ENCODE results near the gene KIF21B. TPM values are rescaled to one million over a fixed set of nuclear protein-coding genes. Genes with fewer than 3 reads are reported as not detected.

The KIF21B gene
- total RNA-seq, 1 donor from 2014 or later, result 3.4 TPM

DNA sequence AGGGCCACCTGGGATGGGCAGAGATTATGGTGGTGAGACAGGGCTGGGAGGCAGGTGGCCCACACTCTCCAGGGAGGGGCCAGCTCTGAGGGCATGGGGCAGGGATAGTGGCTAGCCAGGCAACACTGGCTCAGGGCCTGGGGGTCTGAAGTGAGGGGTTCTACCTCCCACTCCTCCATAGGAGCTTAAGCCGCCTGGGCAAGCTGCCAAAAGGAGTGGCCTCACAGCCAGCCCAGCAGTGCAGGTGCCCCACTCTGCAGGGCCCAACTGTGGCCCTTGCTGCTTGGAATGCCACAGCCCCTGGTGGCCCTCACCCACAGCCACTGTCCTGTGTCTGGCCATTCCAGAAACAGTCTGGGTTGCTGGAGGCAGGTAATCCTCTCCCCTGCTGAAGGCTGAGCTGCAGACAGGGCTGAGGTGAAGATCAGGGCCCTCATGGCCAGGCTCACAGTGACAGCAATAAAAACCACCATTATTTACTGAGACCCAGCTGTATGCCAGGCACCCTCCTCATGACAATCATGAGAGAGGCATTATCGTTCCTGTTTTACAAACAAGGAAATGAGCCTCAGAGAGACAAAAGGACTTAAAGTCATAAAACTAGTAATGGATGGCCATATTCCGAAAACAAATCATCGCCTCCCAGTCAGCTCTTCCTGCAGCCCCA lies 31.0 kb downstream of the KIF21B start:
- no peak for DNase-seq (ENCODE audit: low spot score)

DNA sequence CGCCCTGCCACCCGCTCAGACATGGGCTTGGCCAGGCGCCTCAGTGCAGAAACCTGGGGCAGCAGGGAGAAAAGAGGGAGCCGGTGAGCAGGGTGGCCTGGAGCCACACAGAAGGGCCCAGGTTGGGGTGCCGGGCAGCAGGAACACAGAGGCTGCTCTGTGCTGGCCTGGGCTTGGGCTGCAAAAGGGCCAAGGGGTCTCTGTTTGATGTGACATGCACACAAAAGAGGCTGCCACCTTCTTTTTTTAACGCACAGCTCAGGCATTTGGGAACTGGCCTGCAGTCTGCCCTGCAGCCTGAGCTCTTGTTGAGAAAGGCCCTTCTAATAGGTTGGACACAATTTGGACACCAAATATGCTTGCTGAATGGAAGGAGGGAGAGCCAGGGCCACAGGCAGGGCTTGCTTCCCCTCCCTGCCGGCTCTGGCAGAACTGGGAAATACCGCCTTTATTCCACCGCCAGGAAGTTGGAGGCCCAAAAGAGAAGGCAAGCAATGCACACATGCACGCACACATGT lies 32.4 kb downstream of the KIF21B start:
- DNase-seq (ENCODE audit: low spot score), result no peak

DNA sequence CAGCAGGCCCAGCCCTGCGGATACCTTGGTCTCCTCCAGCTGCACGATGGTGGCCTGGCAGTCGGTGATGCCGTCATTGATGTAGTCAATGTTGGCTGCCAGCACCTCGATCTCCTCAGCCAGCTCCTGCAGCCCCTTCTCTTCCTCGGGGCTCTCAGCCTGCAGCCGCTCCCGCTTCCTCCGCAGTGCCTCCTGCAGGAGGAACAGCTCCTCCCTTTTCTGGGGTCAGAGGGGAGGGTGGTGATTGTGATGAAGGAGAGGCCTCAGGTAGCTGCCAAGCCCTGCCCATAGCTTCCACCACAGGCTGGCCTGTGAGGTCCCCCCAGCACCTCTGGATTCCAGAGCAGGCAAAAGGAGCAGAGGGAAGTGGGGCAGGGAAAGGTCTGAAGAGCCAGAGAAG lies 33.4 kb downstream of the KIF21B start:
- no peak for DNase-seq (ENCODE audit: low spot score)

DNA sequence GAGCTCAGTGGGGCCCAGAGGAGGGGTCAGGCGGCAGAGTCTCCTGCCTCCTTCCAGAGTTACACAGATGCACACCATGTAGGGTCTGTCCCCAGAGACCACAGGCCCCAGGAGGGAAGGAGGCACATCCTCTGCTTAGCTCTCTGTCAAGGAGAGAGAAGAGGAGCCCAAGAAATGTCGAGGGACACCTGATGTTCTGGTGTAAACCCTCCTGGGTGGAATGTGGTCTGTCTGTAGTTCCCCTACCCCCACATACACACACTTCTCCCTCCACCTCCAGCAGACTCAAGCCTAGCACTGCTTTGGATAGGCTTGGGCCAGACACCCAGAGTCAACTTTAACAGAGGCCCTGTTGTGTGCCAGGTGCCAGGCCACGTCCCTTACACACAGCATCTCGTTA lies 34.2 kb downstream of the KIF21B start:
- DNase-seq (ENCODE audit: low spot score), result no peak

DNA sequence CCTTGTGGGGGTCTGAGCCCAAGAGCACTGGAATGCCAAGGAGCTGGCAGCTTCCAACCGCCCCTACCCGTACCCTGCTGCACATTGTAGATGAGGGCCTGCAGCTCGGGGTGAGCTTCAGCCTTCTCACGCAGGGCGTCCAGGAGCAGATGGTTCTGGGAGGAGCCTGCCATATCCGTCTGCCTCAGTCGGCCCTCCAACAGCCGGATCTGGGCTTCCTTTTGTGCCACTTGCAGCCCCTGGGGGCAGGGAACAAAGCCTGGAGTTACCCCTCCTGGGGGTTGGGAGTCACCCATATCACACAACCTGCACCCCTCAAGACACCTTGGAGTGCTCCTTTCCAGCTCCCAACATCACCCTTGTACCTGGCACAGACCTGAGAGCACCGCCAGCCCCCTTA lies 34.8 kb downstream of the KIF21B start:
- no peak for DNase-seq (ENCODE audit: low spot score)

DNA sequence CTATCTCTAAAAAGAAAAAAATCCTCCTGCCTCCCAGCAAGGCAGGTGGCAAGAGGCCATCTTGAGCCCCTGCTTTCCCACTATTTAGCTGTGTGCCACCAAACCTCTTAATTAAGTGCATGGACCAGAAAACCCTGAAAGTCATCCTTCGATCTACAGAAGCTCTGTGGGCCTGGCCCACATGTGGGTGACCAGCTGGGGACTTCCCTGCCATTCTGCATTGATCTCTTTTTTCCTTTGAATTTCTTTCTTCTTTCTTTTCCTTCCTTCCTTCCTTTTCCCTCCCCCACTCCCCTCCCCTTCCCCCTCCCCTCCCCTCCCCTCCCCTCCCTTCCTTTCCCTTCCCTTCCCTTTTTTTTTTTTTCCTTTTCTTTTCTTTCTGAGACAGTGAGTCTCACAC lies 38.0 kb downstream of the KIF21B start:
- DNase-seq (ENCODE audit: low spot score), result no peak

DNA sequence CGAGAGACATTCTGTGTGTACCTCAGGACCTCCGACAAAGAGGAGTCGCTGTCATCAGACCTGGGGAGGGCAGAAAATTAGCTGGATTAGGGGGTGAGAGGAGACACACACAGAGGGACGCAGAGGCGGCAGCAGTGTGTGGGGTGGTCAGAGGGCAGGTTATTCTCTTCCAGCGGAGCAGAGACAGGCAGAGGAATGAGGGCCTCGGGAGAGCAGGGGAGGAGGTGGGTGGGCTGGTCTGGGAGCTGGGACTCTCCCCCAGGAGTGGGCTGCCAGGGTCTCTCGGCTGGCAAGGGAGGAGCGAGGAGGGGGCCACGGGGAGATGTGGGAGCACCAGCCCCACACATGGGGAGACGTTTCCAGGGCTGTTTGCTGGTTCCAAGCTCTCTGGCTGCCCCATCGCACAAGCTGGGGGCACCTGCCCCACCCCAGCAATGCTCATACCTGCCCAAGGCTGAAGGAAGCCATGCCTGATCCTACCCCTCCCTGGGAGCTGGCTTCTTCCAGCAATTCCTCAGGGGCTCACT lies 40.4 kb downstream of the KIF21B start:
- no peak for DNase-seq (ENCODE audit: low spot score)

DNA sequence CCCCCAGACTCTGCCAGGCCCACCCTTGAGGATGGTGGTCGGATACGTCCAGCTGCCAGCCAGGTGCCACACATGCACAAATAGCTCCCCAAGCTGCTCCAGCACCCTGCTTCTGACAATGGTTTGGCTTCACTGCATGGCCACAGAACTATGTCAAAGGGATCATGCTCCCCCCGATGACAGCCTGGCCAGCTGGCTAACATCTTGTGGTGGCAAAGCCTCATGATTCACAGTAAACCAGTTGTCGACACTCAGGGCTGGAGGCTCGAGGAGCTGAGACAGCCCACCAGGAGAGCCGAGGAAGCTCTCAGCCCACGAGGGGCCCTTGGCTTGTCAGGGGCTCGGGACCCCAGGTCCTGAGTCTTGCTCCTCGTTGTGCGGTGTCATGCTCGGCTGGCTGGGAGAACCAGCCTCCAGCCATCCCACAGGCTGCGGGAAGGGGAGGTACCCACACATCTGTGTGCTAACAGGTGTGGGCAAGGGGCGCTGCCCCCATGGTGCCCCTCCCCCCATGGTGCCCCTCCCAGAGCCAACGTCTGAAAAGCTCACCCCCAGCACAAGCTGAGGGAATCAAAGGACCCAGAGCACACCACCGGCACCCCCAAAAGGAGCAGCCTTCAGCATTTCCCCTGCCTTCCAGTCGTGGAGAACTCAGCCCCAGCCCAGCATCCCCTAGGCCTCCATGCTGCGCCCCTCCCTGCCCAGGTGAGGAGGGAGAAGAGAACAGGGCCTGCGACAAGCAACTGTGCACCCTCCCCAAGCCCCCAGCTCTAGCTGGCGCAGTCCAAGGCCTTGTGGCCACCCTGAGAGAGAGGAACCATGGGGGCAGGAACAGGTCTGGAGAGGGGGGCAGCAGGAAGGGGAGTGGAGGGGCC lies 41.2 kb downstream of the KIF21B start:
- DNase-seq (ENCODE audit: low spot score), result peak; percentile 13

DNA sequence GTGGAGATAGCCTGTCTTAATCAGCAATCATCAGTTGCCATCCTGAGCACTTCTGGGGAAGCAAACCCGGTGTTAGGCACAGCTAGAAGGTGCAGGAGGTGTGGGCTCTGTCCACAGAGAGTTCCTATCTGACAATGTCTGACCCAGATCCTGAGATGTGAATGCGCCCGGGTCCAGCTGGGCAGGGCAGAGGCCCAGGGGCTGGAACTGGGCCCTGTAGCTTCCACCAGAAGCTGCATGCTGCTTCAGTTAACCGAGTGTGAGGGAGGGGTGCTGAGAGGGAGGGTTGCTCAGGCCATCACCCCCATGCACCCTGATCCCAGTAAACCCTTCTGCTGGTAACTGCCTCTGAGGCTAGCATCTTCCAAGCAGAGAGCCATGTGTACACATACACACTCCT lies 42.2 kb downstream of the KIF21B start:
- DNase-seq (ENCODE audit: low spot score), result no peak

DNA sequence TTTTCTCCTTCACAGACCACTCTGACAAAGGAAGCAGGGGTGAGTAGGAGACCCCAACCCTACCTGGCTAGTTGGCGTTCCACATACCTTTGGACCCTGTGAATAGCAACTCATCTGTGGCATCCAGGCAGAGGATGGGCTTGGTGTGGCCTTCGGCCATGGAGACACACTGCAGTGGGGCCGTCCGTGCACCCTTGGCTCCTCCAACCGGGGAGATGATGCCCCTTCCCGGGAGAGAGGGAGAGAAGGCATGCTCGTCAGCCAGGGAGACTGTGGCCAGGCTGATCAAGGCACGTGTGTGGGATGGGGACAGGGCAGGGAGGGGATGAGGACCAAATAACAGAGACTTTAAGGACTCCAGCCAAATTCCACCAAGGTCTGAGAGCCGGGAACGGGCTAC lies 42.6 kb downstream of the KIF21B start:
- DNase-seq (ENCODE audit: low spot score), result no peak

DNA sequence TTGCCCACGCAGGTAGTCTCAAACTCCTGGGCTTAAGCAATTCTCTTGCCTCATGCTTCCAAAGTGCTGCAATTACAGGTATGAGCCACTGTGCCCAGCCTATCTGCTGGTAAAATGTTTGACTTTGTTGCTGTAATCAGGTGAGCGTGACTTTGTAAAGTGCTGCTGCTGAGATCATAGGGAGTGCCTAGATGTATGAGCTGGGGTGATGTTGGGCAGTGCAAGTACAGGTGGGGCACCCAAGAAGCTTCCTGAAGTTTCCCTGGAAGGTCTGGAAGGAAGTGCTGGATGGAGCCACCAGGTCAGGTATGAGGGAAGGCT lies 43.1 kb downstream of the KIF21B start:
- DNase-seq (ENCODE audit: low spot score), result no peak

DNA sequence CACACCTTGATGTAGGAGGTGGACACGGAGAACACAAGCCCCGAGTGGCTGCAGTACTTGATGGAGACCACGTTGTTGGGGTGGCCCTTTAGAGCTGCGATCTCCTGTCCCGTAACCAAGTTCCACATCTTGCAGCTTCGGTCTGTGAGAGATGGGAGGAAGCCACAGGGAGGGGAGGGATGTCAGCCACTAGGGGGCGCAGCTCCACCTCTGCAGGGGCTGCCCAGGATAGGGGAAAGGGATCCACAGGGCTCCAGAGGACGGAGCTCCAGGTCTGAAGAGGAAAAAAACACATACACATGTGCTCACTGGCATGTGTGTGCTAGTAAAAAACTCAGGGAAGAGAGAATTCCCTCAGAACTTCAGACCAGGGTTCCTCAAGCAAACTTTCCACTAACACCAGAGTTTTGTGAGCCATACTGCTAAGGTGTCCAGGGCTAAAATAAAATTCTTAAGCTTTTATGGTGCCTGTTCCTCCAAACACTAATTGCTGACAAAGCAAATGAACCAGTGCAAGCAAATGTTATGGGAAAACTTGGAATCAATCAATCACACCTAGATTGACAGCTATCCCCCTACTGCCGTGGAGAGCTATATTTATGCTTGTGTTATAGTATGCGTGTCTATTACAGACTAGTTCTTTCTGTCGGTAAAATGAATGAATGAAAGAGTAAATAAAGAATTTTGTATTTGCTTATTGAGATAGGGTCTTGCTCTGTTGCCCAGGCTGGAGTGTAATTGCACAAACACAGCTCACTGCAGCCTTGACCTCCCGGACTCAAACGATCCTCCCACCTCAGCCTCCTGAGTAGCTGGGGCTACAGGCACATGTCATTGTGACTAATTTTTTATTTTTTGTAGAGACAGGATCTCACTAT lies 43.7 kb downstream of the KIF21B start:
- DNase-seq (ENCODE audit: low spot score), result no peak

DNA sequence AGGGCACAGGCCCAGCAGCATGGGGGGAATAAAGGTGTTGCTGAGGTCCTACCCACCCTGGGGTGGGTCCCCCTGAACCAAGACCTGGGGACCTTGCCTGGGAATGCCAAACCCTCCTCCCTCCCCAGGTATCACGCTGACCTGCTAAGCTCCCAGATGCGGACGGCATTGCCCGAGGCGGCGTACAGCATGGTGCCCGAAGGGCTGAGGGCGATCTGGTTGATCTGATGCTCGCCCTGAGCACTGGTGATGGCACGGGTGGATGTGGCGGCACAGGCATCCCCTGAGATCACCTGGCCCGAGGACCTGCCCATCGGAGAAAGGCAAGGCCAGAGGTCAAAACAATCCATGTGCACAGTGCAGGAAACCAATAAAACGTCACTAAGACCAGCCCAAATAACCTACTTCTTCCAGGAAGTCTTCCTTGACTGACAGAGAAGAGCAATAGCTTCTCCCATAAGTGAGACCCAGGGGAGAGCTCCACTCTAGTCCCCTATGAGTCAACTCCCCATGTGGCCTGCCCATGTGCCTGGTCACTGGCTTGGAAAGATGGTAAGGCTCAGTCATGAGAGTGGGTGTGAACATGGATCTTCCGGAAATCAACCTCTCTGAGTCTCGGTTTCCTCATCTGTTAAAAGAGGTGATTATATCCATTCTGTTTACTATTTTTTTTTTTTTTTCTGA lies 46.3 kb downstream of the KIF21B start:
- no peak for DNase-seq (ENCODE audit: low spot score)

DNA sequence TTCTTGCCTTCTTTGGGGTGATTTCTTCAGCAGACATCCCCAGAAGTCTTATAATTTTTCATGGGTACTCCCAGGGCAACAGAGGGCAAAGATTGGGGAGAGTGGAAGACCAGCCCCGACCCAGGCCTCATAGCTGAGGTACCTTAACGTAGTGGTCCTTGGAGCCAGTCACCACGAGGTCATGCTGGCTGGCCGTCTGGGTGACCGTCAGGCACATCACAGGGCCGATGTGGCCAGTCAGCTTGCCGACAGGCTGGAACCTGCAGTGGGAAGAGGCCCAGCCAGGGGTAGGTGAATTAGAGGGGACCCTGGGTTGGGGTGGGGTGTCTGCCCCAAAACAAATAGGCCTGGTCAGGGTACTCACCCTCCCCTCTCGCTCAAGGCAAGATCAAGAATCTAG lies 46.9 kb downstream of the KIF21B start:
- DNase-seq (ENCODE audit: low spot score), result no peak

DNA sequence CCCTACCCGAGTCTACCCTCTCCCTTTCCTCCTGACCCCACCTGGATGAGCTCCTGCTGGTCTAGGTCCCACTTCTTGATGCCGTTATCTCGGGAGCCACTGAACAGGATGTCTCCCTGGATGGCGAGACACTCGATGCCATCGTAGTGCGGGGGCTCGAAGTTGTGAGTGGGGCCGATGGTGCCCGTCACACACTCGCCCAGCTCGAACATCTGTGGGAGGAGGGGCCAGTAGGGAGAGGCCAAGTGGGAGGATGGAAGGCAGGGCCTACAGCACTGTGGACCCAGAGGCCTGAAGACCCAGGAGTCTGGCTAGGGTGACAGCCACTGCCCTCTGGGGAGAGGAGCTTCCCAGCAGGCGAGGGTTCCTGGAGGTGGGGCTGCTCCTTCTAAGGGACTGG lies 48.1 kb downstream of the KIF21B start:
- no peak for DNase-seq (ENCODE audit: low spot score)

DNA sequence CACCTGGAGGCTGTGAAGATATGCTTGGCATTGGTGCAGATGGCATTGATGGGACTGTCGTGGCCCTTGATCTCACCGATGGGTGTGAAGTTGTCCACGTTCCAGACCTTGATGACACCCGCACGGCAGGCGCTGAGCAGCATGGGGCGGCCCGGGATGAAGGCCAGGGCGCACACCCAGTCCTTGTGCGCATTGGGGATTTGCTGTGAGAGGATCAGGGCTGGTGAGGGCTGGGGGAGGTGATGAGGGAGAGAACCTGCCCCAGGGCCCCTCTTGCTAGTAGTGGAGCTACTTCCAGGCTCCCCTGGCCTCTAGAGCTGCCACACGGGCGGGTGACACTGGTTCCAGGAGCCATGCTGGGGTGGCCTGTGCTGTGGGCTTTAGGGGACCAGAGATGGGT lies 48.8 kb downstream of the KIF21B start:
- DNase-seq (ENCODE audit: low spot score), result no peak

DNA sequence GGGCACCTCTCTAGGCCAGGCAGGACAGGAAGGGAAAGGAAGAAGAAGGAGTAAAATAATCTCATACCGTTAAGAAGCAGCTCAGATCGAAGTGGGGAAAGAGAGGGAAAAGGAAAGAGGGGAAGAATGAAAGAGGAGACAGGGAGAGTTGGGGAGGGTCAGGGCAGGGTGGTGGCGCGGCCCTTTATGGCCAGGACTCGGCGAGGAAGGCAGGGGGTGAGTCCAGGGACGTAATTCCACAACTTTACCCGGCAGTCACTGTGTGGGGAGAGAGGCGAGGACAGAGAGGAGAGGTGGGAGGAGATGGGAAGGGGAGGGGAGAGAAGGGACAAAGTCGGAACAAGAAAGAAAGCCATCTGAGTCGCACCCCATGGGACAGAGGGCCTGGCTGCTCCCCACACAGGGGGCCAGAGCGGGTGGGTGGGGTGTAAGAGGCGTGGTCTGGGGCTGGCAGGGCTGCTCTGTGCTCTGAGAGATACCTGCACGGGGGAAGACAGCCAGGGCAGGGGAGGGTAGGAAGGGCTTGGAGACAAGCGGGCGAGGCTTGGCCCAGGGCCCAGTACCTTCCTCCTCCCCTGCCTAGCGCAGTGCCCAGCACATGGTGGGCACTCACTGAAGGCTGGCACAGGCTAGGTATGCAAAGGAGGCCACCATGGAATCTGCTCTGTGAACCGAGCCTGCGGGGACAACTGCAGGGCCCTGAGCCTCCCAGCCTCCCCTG lies 49.4 kb downstream of the KIF21B start:
- no peak for DNase-seq (ENCODE audit: low spot score)

DNA sequence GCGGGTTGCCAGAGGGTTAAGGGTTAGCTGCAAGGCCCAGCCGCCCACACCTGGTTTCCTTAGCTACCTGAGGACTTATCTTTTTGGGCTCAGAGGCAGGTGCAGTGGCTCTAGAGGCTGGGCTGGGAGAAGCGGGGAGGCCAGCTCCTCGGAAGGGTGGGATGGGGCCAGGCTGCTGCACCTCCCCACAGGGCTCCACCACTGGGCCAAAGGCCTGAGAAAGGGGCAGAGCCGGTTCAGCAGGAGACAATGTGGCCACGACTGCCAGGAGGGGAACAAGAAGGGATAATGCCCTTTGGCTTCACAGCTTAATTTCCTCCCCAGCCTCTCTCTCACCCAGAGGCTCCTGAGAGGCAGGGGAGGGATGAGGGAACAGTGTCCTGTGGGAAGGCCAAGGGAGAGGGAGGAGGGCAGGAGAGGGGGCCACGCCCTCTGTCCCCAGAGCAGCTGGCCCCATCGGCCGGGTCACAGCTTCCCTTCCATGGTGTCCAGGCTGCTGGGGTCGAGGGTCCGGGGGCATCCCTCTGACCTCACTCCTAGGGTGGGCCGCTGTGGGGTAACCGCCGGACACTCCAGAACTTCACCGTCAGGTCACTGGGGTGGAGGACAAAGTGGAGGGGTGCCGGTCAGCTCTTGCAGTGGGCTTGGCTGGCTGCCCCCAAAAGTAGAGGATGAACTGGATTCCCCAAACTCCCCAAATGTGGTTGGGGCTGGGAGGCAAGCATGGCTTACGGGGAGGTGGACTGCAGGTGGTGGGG lies 50.4 kb downstream of the KIF21B start:
- no peak for DNase-seq (ENCODE audit: low spot score)

DNA sequence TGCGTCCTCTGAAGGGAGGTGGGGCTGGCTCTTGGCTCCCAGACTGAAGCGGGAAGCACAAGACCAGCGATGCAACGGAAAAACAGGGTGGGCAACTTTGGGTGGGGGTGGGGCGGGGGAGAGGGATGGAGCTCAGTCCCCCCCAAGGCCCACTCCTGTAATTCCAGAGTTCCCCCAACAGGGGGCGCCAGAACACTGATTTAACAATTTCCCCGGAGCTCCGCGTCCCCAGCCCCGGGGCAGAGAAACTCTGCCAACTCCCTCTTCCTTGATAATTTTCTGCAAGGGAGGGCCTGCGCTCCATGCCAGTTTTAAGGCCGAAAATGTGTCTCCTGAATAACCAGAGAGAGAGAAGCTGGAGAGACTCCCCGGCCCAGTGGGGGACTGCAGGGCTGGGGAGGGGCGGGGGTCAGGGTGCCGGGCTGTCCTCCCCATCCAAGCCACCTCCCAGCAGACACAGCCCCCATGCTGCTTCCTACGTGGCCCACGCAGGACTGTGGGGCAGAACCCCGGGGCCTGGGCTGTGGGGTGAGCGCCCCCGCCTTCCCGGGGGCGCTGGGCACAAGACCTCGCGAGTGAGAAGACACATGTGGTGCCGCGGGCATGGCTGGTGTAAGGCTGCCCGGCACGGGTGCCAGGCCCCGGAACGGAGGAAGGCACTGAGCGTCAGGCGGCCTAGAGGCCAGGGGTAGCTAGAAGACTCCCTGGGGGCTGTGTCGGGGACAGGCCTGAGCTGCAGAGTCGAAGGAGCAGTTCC lies 51.4 kb downstream of the KIF21B start:
- DNase-seq (ENCODE audit: low spot score), result peak; percentile 81
